ENCODE data around the gene SERINC2. TPM values are rescaled to one million over a fixed set of nuclear protein-coding genes. Genes with fewer than 3 reads are reported as not detected.

The SERINC2 gene
- total RNA-seq, 1 experiment from 2014 or later: 140 TPM

DNA sequence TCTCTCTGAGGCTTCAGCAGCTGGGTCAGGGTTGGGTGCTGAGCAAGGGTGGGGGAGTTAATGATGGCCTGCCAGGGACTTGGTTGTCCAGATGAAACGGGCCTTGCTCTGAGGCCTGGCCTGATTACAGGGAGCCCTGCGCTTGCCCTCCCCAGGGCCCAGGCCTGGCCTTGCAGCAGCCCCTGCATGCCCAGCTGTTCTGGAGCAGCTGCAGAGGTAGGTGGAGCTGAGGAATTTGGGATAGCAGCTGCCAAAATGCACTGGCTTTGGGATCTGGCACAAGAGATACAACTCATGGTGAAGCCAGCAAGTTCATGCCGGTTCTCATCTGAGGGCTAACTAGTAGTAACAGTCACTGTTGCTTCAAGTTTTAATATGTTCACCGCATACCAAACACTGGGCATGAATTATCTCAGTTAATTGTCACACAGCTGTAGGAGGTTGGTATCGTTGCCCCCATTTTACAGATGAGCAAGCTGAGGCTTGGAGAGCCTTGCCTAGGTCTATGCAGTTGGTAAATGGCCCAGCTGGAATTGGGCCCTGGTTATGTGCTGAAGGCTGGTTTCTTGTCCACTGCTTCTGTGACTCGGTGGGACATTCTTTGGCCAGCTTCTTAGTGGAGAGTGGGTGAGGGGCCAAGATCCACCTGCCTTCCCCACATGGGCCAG is 7.3 kb upstream of the SERINC2 start:
- no TSS peak for BruUV-seq (replicated peaks)
- TF ChIP-seq, protein P1, sequence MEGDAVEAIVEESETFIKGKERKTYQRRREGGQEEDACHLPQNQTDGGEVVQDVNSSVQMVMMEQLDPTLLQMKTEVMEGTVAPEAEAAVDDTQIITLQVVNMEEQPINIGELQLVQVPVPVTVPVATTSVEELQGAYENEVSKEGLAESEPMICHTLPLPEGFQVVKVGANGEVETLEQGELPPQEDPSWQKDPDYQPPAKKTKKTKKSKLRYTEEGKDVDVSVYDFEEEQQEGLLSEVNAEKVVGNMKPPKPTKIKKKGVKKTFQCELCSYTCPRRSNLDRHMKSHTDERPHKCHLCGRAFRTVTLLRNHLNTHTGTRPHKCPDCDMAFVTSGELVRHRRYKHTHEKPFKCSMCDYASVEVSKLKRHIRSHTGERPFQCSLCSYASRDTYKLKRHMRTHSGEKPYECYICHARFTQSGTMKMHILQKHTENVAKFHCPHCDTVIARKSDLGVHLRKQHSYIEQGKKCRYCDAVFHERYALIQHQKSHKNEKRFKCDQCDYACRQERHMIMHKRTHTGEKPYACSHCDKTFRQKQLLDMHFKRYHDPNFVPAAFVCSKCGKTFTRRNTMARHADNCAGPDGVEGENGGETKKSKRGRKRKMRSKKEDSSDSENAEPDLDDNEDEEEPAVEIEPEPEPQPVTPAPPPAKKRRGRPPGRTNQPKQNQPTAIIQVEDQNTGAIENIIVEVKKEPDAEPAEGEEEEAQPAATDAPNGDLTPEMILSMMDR (IDR thresholded peaks at IDR 0.05; ENCODE audit: unreplicated experiment): no peak
- intact Hi-C loops (cut with micrococcal nuclease): no loop called here
- Mint-ChIP-seq H3K27me3 (ENCODE audit: insufficient read depth, unreplicated experiment) (no peaks in the 10 kb centered on the region), H3K4me1 (ENCODE audit: insufficient read depth, unreplicated experiment) (peaks cover 1% of the 10 kb centered on the region), H3K27ac (ENCODE audit: low read depth, unreplicated experiment) (no peak overlapping the region), H3K9me3 (ENCODE audit: unreplicated experiment) (no peaks in the 10 kb centered on the region), H3K36me3 (ENCODE audit: insufficient read depth, unreplicated experiment) (peaks cover 2% of the 10 kb centered on the region), H3K4me3 (ENCODE audit: unreplicated experiment) (no peak overlapping the region)
- no peak for DNase-seq (ENCODE audit: unreplicated experiment)
- ChIA-PET POLR2A (interaction anchor here (1.1 to 1.4 kb wide), 2 partner anchors 10 to 11 kb away, joined by 3 read pairs; no protein-coding TSS in a partner anchor), CTCF (interaction anchor here (0.8 to 3.0 kb wide), 3 partner anchors 11 to 143 kb away, joined by 4 to 21 read pairs (median 4); no protein-coding TSS in a partner anchor)

DNA sequence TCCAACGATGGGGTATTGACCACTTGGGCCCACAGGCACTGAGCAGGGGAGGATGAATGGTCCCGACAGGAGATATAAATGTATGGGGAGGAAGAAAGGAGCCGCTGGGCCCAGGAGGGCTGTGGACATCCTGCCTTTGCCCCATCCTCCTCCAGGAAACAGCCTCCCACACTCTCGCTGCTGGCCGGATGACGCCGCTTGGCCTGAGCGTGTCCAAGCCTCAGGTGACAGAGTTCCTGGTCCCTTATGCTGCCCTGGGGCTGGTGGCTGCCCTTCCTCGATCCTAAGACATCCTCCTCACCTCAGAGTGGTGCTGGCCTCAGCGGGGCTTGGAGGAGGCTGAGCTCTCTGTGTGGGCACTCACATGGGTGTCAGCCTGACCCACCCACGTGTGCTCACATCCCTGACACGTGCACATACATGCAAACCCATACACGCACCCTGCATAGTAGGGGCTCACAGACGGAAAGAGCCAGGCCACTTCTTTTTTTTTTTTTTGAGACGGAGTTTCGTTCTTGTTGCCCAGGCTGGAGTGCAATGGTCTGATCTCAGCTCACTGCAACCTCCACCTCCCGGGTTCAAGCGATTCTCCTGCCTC is 5.9 kb upstream of the SERINC2 start:
- BruUV-seq (replicated peaks): no TSS peak
- CTCF ChIA-PET: interaction anchor here (3.0 kb wide), 1 partner anchor 12 kb away, joined by 21 read pairs; no protein-coding TSS in a partner anchor
- peaks cover under 1% of the 10 kb centered on the region for H3K4me1 Mint-ChIP-seq (ENCODE audit: insufficient read depth, unreplicated experiment)
- H3K27ac Mint-ChIP-seq (ENCODE audit: low read depth, unreplicated experiment): no peak overlapping the region
- no peak overlapping the region for H3K4me3 Mint-ChIP-seq (ENCODE audit: unreplicated experiment)
- H3K9me3 Mint-ChIP-seq (ENCODE audit: unreplicated experiment): no peaks in the 10 kb centered on the region
- no peak for DNase-seq (ENCODE audit: unreplicated experiment)
- no peaks in the 10 kb centered on the region for H3K27me3 Mint-ChIP-seq (ENCODE audit: insufficient read depth, unreplicated experiment)
- peaks cover 6% of the 10 kb centered on the region for H3K36me3 Mint-ChIP-seq (ENCODE audit: insufficient read depth, unreplicated experiment)
- POLR2A ChIA-PET: no interaction called here
- intact Hi-C loops (cut with micrococcal nuclease): no loop called here
- TF ChIP-seq, protein P1 (IDR thresholded peaks at IDR 0.05; ENCODE audit: unreplicated experiment): no peak

DNA sequence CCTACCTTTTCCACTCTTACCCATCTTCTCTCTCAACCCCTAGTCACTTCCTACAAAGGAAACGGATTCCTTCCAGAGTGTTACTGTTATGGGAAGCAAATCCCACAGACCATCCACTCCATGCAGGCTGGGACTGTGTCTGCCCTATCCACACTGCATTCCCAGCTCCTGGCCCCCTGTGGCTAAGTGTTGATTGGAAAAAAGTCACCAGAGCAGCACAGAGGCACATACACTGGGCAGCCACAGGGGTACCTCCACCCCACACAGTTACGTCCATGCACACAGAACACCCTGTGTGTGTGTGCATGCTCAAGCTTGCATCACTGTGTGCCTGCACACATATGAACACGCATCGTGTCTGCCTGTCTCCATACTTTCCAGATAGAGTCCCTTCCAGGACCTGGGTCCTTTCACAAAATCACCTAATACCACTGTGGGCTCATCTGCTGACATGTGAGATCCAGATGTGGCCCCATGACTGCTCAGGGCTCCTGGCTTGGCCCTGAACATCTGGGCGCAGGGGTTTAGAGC is 4.2 kb upstream of the SERINC2 start:
- BruUV-seq (replicated peaks): no TSS peak
- no peaks in the 10 kb centered on the region for H3K9me3 Mint-ChIP-seq (ENCODE audit: unreplicated experiment)
- no peak overlapping the region for H3K4me3 Mint-ChIP-seq (ENCODE audit: unreplicated experiment)
- ChIA-PET CTCF (interaction anchor here (4.2 to 6.3 kb wide), 2 partner anchors 13 kb away, joined by 28 to 48 read pairs; no protein-coding TSS in a partner anchor), POLR2A (no interaction called here)
- H3K36me3 Mint-ChIP-seq (ENCODE audit: insufficient read depth, unreplicated experiment): peaks cover 6% of the 10 kb centered on the region
- H3K27me3 Mint-ChIP-seq (ENCODE audit: insufficient read depth, unreplicated experiment): no peaks in the 10 kb centered on the region
- DNase-seq (ENCODE audit: unreplicated experiment): no peak
- H3K4me1 Mint-ChIP-seq (ENCODE audit: insufficient read depth, unreplicated experiment): peaks cover 5% of the 10 kb centered on the region
- intact Hi-C loops (cut with micrococcal nuclease): no loop called here
- H3K27ac Mint-ChIP-seq (ENCODE audit: low read depth, unreplicated experiment): no peak overlapping the region
- TF ChIP-seq, protein P1 (IDR thresholded peaks at IDR 0.05; ENCODE audit: unreplicated experiment): no peak
